Gastrocnemius medialis (tissue), 4 donors: ENCODE data around the gene THSD8.
A peak's percentile ranks its signal among the peaks of the same experiment; 100 is the strongest.

ENCODE experiments used
- POLR2A ChIP-seq, 2 donors: fragments of 450-650 bp; IDR thresholded peaks; one replicate each; pipeline ENCODE4 v1.6.1; 2017; ENCODE audit warnings: antibody characterized with exemption in 2 of 2, mild to moderate bottlenecking in 2 of 2, moderate library complexity in 2 of 2
- TF ChIP-seq, protein P1 (sequence below), 5 experiments: fragments of 450-650 bp in 3 of 5; fragments of 200-600 bp in 2 of 5; sonication (generic) in 2 of 5; IDR thresholded peaks in 4 of 5; conservative IDR thresholded peaks in 1 of 5; 1 replicate in 4 of 5; 2 replicates in 1 of 5; pipeline ENCODE4 v1.5.1; 2016 to 2019; ENCODE audit warnings: antibody characterized with exemption in 5 of 5, mild to moderate bottlenecking in 3 of 5, moderate library complexity in 3 of 5

DNA sequence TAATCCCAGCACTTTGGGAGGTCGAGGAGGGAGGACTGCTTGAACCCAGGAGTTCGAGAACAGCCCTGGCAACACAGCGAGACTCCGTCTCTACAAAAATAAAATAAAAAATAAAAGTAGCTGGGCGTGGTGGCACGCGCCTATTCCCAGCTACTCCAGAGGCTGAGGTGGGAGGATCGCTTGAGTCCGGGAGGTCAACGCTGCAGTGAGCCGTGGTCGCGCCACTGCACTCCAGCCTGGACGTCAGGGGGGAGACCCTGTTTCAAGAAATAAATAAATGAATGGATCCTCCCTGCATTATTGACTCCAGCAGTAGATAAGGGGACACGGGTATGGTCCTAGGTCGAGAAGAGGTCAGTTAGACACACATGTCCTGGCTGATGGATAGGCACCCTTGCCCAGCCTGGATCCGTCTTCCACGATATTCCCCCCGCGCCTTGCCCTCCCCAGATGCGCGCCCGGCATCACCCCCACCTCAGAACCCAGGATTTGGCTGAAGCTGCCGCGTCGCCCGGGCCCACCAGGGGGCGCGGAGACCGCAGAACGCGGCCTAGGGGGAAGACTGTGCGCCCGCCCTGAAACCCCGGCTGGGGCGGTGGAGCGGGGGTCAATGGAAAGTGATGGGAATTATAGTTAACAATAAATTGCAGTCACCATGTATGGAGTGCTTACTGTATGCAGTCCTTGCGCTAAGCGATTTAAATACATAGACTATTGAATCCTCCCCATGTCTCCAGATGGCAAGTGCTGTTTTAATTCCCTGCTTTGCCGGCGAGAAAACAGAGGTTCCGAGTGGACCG, 24.5 kb upstream of the THSD8 start:
- no peak for TF ChIP-seq POLR2A (IDR thresholded peaks at IDR 0.05)
- TF ChIP-seq, protein P1, sequence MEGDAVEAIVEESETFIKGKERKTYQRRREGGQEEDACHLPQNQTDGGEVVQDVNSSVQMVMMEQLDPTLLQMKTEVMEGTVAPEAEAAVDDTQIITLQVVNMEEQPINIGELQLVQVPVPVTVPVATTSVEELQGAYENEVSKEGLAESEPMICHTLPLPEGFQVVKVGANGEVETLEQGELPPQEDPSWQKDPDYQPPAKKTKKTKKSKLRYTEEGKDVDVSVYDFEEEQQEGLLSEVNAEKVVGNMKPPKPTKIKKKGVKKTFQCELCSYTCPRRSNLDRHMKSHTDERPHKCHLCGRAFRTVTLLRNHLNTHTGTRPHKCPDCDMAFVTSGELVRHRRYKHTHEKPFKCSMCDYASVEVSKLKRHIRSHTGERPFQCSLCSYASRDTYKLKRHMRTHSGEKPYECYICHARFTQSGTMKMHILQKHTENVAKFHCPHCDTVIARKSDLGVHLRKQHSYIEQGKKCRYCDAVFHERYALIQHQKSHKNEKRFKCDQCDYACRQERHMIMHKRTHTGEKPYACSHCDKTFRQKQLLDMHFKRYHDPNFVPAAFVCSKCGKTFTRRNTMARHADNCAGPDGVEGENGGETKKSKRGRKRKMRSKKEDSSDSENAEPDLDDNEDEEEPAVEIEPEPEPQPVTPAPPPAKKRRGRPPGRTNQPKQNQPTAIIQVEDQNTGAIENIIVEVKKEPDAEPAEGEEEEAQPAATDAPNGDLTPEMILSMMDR (IDR thresholded peaks at IDR 0.05 in 4 of 5, conservative IDR thresholded peaks at IDR 0.05 in 1 of 5), result peak; percentile 93 to 98 (median 96)
